ENCODE measurements around the gene KIF16B.

KIF16B gene

GRCh38 chr20:16517946-16518783, 55.1 kb downstream of the KIF16B start:
- DNase-seq = peak; percentile 45

DNA sequence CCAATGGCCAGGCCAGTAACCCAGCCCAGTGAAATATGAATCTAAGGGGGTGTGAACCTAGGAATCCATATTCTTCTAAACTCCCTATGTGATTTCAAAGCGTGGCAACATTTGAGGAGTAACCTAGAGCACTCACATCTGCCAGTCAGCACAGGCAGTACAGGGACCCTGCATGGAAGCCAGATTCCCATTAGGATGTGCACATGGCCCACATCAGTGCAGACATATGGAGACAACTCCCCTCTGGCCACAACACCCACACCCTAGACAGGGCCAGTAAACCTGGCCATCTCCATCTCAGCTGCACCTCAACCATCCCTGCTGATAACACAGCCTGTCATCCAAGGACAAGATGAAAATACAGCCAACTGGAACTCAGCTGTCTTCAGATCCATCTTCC, 56.5 kb downstream of the KIF16B start:
- no peak for DNase-seq

DNA sequence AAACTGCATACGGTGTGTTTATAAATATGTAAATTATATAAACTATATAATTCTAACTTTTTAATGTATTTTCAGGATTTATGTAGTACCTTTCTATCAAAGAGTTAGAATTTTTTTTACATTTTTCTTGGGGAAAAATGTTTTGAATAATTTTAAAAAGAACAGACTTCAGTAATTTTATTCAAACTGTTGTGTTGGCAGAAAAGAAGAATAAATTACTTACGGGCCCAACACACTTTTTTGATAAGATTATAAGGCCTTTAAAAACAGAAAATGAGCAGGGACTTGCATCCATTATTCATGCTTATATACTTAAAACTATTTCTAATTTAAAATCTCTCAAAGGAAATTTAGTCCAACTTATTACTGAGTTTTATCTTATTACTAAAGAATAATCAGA, 58.2 kb downstream of the KIF16B start:
- no peak for DNase-seq

GRCh38 chr20:16514140-16514539, 59.1 kb downstream of the KIF16B start:
- no peak for DNase-seq

DNA sequence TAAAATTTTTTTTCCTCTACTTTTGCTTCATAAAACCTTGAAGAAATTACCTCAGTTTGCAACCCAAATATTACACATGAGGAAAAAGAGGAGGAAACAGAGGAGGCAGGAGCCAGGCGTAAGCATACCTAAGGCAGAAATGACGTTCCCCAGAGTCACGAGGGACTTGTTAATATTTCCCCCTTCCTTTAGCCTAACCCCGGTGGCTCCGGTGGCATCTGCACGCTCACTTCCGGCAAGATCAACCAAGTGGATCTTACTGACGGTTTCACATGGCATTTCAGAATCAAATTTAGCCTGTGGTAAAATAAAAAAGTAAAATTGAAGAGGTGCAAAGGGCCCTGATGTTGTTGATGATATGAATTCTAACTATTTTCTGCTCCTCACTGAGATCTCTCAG, 67.4 kb downstream of the KIF16B start:
- DNase-seq = no peak

DNA sequence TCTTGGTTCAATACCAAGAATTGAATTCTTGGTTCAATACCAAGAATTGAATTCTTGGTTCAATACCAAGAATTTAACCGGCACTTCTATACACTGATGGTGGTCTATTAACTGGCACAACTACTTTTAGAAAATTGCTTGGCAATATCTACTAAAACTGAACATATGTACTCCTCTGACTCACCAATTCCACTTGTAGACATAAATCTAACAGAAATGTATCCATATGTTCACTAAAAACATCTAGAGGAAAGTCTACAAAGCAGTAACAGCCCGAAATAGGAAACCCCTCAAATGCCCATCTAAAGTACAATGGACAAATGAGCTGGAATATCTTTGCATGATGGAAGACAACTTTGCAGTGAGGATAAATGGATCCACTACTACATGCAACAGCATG, 71.9 kb downstream of the KIF16B start:
- DNase-seq = no peak

DNA sequence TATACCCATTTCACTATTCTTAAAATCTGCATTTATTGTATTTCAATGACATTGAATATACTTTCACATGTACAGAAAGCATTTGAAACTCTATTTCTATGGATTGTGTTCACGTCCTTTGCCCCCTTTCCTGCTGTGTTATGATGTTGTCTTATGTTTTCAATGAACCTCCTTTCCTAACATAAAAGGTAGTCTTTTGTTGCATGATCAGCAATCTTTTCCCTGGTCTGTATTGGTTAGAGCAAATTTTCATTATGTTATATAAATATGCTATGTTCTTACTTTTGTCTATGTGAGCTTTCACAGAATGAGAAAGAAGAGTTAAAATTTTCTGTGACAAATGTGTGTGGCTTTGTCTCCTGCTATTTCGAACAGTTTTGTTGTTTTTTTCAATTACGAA, 73.1 kb downstream of the KIF16B start:
- no peak for DNase-seq

GRCh38 chr20:16498526-16499253, 74.6 kb downstream of the KIF16B start:
- DNase-seq = no peak

- no peak for DNase-seq
Measured at GRCh38 chr20:16497896-16498295, 75.4 kb downstream of the KIF16B start.

GRCh38 chr20:16493486-16493885, 79.8 kb downstream of the KIF16B start:
- DNase-seq = no peak

DNA sequence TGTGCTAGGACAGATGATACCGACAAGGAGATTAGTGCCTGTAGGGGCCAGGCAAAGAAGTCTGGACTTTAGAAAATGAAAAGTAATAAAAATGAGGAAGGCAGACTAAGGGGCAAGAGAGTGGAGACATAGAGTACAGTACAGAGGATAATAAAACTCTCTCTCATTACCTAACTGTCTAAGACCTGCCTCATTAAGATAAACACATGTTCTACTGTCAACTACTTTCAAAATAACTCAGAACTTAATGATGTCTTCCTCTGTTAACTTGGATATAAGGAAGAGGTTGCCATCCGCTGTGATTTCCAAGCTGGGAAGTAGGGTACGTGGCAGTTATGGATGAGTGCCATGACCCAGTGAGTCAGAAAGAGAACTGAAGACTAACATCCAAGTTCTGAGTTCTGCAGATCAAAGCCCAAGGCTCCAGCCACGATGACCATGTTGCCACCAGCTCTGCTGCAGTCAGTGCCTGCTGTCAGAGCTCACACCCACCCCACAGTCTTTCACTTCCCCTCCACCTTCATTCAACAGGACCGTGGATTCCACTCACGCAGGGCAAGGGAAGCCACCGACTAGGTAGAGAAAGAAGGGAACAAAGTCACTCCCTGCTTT, 81.8 kb downstream of the KIF16B start:
- DNase-seq = no peak

DNA sequence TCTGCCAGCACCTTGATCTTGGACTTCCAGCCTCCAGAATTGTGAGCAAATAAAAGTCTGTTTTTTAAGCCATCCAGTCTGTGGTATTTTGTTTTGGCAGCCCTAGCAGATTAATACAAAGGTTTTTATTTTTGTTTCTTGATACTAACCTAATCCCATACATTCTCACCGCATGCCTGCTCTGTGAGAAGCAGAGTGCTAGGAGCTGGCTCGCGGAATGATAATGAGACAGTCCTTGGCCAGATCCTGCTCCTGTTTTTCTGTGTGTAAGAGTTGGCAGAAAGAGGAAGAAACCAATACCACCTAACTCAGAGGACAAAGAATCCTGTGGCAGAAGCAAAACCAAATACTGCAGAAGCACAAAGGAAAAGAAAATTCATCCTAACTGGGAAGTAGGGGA, 82.6 kb downstream of the KIF16B start:
- no peak for DNase-seq

GRCh38 chr20:16488616-16489015, 84.6 kb downstream of the KIF16B start:
- no peak for DNase-seq

- no peak for DNase-seq
Measured at GRCh38 chr20:16488086-16488485, 85.2 kb downstream of the KIF16B start.

- DNase-seq = no peak
Measured at GRCh38 chr20:16486532-16486931, 86.7 kb downstream of the KIF16B start.

DNA sequence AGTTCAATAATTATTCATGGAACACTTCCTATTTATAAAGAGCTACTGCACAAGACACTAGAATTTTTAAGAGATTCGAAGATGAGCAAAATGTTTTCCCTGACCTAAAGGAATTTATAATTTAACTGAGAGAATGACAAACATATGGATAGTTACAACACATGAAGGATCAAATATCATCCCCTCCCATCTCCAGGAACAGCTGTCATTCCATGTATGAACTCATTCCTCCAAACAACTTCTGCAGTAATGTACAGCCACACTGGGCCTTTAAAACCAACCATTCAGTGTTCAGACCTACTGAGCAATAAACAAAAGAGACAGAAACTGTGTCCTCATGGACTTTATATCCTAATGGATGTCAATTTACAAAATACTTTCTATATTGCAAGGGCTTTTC, 87.8 kb downstream of the KIF16B start:
- no peak for DNase-seq

DNA sequence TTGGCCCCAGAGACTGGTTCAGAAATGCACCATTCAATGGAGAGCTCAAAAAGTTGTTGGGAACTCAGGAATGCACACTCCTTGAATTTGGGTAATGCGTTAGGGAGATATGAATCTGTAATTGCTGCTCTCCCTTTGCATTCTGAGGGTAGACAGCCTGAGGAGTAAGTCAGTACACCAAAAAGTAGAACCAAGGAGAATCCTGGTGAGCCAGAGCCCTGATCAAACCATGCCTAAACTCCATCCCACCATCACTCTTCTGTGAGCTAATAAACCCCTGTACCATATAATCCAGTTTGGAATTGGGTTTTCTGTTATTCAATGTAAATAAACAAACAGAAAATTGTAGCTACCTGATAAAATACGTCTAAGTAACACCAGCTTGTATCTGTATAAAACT, 90.2 kb downstream of the KIF16B start:
- no peak for DNase-seq

DNA sequence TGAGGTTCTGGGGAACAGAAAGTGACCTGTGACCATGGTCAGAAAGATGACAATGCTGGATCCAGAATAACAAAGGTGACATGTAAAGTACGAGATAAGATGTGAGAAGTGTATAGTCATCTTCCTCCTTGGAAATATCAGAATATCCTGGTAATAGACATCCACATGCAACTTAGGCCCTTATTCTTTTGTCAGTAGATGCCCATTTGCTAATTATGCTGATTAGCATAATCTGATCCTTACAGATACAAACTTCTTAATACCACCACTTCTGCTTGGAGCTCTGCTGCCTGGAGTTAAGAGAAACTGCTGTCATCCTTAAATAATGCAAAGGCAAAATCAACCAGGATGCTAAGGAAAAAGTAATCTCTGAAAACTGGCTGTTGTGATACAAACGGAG, 91.3 kb downstream of the KIF16B start:
- no peak for DNase-seq

GRCh38 chr20:16479666-16480065, 93.6 kb downstream of the KIF16B start:
- DNase-seq = no peak

- no peak for DNase-seq
Measured at GRCh38 chr20:16477632-16478031, 95.6 kb downstream of the KIF16B start.

GRCh38 chr20:16476032-16476431, 97.2 kb downstream of the KIF16B start:
- DNase-seq = peak; percentile 27

DNA sequence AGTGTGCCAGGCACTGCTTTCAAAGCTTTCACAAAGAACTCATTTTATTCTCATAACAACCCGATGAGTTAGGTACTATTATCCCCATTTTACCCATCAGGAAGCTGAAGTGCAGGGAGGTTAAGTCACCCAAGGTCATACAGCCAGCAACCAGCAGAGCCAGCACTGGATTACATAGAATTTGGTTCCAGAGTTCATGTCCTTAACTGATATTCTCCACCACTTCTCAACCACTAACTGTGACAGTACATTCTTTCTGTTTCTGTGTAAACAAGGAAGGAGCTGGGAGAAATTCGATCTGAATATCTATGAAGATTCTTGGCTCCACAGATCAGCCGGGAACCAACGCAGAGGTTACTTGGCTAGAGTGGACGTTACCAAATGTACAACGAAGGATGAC, 98.0 kb downstream of the KIF16B start:
- DNase-seq = no peak

- DNase-seq = no peak
Measured at GRCh38 chr20:16474363-16474762, 98.9 kb downstream of the KIF16B start.
